ENCODE results near the gene PEPD.

DNA sequence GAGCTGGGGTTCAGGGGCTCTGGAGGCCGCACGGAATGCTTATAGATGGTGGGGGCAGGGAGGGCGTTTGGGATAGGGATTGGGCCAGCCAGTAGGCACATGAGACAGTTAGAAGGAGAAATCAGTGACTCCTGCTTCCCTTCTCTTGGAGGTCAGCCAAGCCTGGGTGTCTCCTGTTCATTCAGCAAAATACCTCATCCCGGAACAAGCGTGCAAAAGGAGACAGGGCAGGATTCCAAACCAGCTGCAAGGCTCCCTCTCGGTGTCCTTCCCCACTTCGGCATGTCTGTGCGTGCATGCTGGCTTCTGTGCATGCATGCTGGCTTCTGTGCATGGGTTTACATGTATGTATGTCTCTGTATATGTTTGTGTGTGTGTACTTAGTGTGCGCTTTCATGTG is 37.3 kb upstream of the PEPD start:
- TF ChIP-seq POLR2A (IDR thresholded peaks at IDR 0.05): no peak
- TF ChIP-seq, protein P1, sequence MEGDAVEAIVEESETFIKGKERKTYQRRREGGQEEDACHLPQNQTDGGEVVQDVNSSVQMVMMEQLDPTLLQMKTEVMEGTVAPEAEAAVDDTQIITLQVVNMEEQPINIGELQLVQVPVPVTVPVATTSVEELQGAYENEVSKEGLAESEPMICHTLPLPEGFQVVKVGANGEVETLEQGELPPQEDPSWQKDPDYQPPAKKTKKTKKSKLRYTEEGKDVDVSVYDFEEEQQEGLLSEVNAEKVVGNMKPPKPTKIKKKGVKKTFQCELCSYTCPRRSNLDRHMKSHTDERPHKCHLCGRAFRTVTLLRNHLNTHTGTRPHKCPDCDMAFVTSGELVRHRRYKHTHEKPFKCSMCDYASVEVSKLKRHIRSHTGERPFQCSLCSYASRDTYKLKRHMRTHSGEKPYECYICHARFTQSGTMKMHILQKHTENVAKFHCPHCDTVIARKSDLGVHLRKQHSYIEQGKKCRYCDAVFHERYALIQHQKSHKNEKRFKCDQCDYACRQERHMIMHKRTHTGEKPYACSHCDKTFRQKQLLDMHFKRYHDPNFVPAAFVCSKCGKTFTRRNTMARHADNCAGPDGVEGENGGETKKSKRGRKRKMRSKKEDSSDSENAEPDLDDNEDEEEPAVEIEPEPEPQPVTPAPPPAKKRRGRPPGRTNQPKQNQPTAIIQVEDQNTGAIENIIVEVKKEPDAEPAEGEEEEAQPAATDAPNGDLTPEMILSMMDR (IDR thresholded peaks at IDR 0.05): no peak

All from Peyer's patch (tissue), 4 donors.